K562 (cell line): ENCODE results near the gene SPDYE6. TPM values are rescaled to one million over a fixed set of nuclear protein-coding genes. Genes with fewer than 3 reads are reported as not detected.
A peak's percentile ranks its signal among the peaks of the same experiment; 100 is the strongest.

Experiments
- ARID3A ChIP-seq: IDR thresholded peaks from 2 replicates; pipeline ENCODE4 v1.6.1; 2012; ENCODE audit warnings: low read depth, low read length, improper control_type of control experiment, borderline replicate concordance
- CEBPB ChIP-seq: fragments of 450-650 bp; IDR thresholded peaks from 2 replicates; pipeline ENCODE4 v1.6.1; 2016; ENCODE audit warnings: missing genetic modification characterization, missing compliant biosample characterization
- CGGBP1 ChIP-seq: fragments of 250-450 bp; sonication (Bioruptor Pico); IDR thresholded peaks from 2 replicates; pipeline ENCODE4 v1.9.0; 2021; ENCODE audit warnings: mild to moderate bottlenecking
- E4F1 ChIP-seq: fragments of 250-450 bp; sonication (Bioruptor Pico); IDR thresholded peaks from 2 replicates; pipeline ENCODE4 v1.5.0; 2021; ENCODE audit warnings: mild to moderate bottlenecking, borderline replicate concordance
- FOXO4 ChIP-seq: fragments of 450-650 bp; formaldehyde crosslinking; IDR thresholded peaks from 2 replicates; pipeline ENCODE4 v1.4.0; 2020; ENCODE audit warnings: mild to moderate bottlenecking, moderate library complexity
- HMGN3 ChIP-seq: IDR thresholded peaks from 2 replicates; pipeline ENCODE4 v1.6.1; 2011; ENCODE audit warnings: borderline replicate concordance, low read depth, mild to moderate bottlenecking, mixed read lengths, low read length; ENCODE audit not compliant: insufficient read length; ENCODE audit errors: extremely low read depth
- MECOM ChIP-seq: fragments of 250-450 bp; sonication (Bioruptor Pico); IDR thresholded peaks from 2 replicates; pipeline ENCODE4 v1.8.0; 2022; ENCODE audit warnings: inconsistent platforms
- NBN ChIP-seq: fragments of 450-650 bp; IDR thresholded peaks from 2 replicates; pipeline ENCODE4 v1.6.1; 2016; ENCODE audit warnings: low read depth, mild to moderate bottlenecking
- RBM34 ChIP-seq: fragments of 200-400 bp; formaldehyde crosslinking; IDR thresholded peaks from 2 replicates; pipeline ENCODE4 v1.6.1; 2018; ENCODE audit warnings: low read length, borderline replicate concordance; ENCODE audit not compliant: insufficient read depth
- RUNX1 ChIP-seq: sonication (generic); IDR thresholded peaks from 2 replicates; pipeline ENCODE4 v1.6.1; 2016; ENCODE audit warnings: antibody characterized with exemption, low read depth
- SAP30 ChIP-seq: fragments of 200-600 bp; sonication (generic); IDR thresholded peaks from 2 replicates; pipeline ENCODE4 v1.6.1; 2012; ENCODE audit warnings: borderline replicate concordance, low read depth, mild to moderate bottlenecking, moderate library complexity, low read length, control low read depth, inconsistent platforms; ENCODE audit not compliant: insufficient read depth, poor library complexity, severe bottlenecking
- SMARCE1 ChIP-seq: fragments of 450-650 bp; IDR thresholded peaks from 2 replicates; pipeline ENCODE4 v1.7.1; 2016; ENCODE audit warnings: mild to moderate bottlenecking
- SMC3 ChIP-seq: conservative IDR thresholded peaks from 2 replicates; pipeline ENCODE4 v1.6.1; 2011; ENCODE audit warnings: low read depth, low read length, improper control_type of control experiment; ENCODE audit not compliant: insufficient read depth
- ZNF121 ChIP-seq: sonication (generic); formaldehyde crosslinking; conservative IDR thresholded peaks from 2 replicates; pipeline ENCODE4 v1.8.0; 2022; ENCODE audit warnings: missing genetic modification reagents
- ZNF140 ChIP-seq: fragments of 250-450 bp; sonication (Bioruptor Pico); IDR thresholded peaks from 2 replicates; pipeline ENCODE4 v1.8.0; 2021; ENCODE audit warnings: moderate library complexity, mild to moderate bottlenecking, inconsistent platforms
- ZNF232 ChIP-seq: sonication (generic); formaldehyde crosslinking; IDR thresholded peaks from 2 replicates; pipeline ENCODE4 v1.8.0; 2022; ENCODE audit warnings: mild to moderate bottlenecking, missing genetic modification reagents
- ZNF263 ChIP-seq: sonication (generic); formaldehyde crosslinking; IDR thresholded peaks from 2 replicates; pipeline ENCODE4 v1.8.0; 2022; ENCODE audit warnings: mild to moderate bottlenecking, missing genetic modification reagents, borderline replicate concordance
- ZNF274 ChIP-seq: IDR thresholded peaks from 2 replicates; pipeline ENCODE4 v1.6.1; 2011; ENCODE audit warnings: low read depth, mild to moderate bottlenecking, low read length, moderate library complexity, borderline replicate concordance
- ZNF695 ChIP-seq: fragments of 450-650 bp; formaldehyde crosslinking; IDR thresholded peaks from 2 replicates; pipeline ENCODE4 v1.4.0; 2020; ENCODE audit warnings: mild to moderate bottlenecking, moderate library complexity
- ZNF766 ChIP-seq: fragments of 200-800 bp; sonication (Bioruptor generic); conservative IDR thresholded peaks from 2 replicates; pipeline ENCODE4 v1.6.1; 2016; ENCODE audit warnings: missing genetic modification characterization, missing compliant biosample characterization
- ZNF785 ChIP-seq: fragments of 250-450 bp; sonication (Bioruptor Pico); IDR thresholded peaks from 2 replicates; pipeline ENCODE4 v1.4.0; 2020; ENCODE audit warnings: mild to moderate bottlenecking
- polyA plus RNA-seq, 8 experiments: library from polyadenylated mRNA; depleted of rRNA in 4 of 8; stranded (reverse) in 5 of 8; unstranded in 3 of 8; fragments of >200 nt; fragmentation: Nextera tagmentation in 2 of 8; fragmentation: Illumina TruSeq in 1 of 8; extraction: Ambion mirVana in 2 of 8; extraction: Trizol in 1 of 8; gene quantifications; 2 replicates each; pipeline versions ENCODE4 v1.2.1 to v1.2.3, GENCODE V29; 2011 to 2014; ENCODE audit warnings: inconsistent platforms in 1 of 8, missing spikeins in 1 of 8
- total RNA-seq, 7 experiments: library from RNA; depleted of rRNA in 6 of 7; stranded (reverse); fragments of >200 nt in 6 of 7; fragmentation: Illumina TruSeq in 2 of 7; extraction: Trizol in 2 of 7; gene quantifications; 2 replicates each; pipeline versions ENCODE4 v1.2.1 to v1.2.3, GENCODE V29; 2011 to 2021; ENCODE audit warnings: low replicate concordance in 1 of 7

The SPDYE6 gene
- total and polyA plus RNA-seq, 9 of the 15 experiments (the other 6 are each of a cell fraction or from before 2014, with no cell fraction given) = 0.24 to 0.35 TPM; not detected in 7

GRCh38 chr7:102395873-102396709 is 39.8 kb upstream of the SPDYE6 start, which contains the start of gene PRKRIP1 (continued):
- TF ChIP-seq FOXO4 = no peak
- TF ChIP-seq SMC3 = 0 out of 2 replicates have a peak, but pooled peaks have one; percentile 5
- no peak for TF ChIP-seq RBM34
- TF ChIP-seq HMGN3 = peak; percentile 99
- peak; percentile 84 for TF ChIP-seq SAP30
- TF ChIP-seq ZNF785 = no peak
- no peak for TF ChIP-seq ZNF695
- TF ChIP-seq ZNF766 (CRISPR knock-in tag) = no peak
- TF ChIP-seq ARID3A = no peak
- no peak; the same call in 1 of the 2 replicates for TF ChIP-seq NBN
- no peak for TF ChIP-seq RUNX1
- TF ChIP-seq CGGBP1 (CRISPR knock-in tag) = no peak
- TF ChIP-seq SMARCE1 = no peak
- no peak for TF ChIP-seq ZNF232 (CRISPR knock-in tag)
- no peak for TF ChIP-seq ZNF121
- TF ChIP-seq ZNF274 = no peak
- peak; percentile 58; the same call in 1 of the 2 replicates for TF ChIP-seq ZNF263 (CRISPR knock-in tag)
- no peak for TF ChIP-seq ZNF140 (CRISPR knock-in tag)
- no peak for TF ChIP-seq E4F1 (CRISPR knock-in tag)
- peak; percentile 87 for TF ChIP-seq CEBPB
- 0 out of 2 replicates have a peak, but pooled peaks have one; percentile 37 for TF ChIP-seq MECOM (CRISPR knock-in tag)
